ENCODE data around the gene SH3BP1. TPM values are rescaled to one million over a fixed set of nuclear protein-coding genes. Genes with fewer than 3 reads are reported as not detected.

Gene SH3BP1
- polyA plus RNA-seq, 1 donor from 2014 or later: 0.63 TPM

DNA sequence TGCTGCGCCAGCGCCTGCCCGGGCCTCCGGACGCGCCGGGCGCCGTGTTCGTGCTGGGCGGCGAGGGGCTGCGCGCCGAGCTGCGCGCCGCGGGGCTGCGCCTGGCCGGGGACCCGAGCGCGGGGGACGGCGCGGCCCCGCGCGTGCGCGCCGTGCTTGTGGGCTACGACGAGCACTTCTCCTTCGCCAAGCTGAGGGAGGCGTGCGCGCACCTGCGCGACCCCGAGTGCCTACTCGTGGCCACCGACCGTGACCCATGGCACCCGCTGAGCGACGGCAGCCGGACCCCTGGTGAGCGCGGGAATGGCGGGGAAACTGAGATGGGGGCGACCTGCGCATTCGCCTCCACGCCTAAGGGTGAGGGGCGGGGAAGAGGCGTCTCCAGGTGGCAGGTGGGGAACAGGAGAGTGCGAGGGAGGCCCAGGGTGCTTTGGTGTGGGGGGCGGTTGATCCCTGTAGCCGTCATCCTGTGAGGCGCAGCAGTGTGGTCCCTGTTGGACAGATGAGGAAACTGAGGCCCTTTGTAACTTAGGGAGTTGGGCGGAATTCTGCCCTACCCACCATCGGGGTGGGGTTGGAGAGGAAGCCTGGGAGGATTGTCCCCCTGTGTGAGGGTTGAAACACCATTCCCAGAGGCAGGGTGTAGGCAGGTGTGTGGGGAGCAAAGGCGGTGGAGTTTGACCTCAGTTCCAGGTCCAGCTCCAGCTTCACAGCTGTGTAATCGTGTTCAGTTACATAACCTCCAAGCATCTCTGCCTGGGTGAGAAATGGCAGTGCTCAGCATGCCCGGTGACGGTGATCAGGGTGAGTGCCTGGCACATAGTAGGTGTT lies 19.8 kb downstream of the SH3BP1 start:
- TF ChIP-seq MXI1 (conservative IDR thresholded peaks at IDR 0.05; ENCODE audit: poor library complexity, severe bottlenecking): no peak
- TF ChIP-seq POLR2AphosphoS5 (IDR thresholded peaks at IDR 0.05): peak; percentile 32
- no peak for TF ChIP-seq EZH2 (IDR thresholded peaks at IDR 0.05; ENCODE audit: borderline replicate concordance, insufficient read depth, low read length, poor library complexity, severe bottlenecking)
- no peak for TF ChIP-seq SMC3 (conservative IDR thresholded peaks at IDR 0.05; ENCODE audit: poor library complexity)
- TF ChIP-seq, protein P1, sequence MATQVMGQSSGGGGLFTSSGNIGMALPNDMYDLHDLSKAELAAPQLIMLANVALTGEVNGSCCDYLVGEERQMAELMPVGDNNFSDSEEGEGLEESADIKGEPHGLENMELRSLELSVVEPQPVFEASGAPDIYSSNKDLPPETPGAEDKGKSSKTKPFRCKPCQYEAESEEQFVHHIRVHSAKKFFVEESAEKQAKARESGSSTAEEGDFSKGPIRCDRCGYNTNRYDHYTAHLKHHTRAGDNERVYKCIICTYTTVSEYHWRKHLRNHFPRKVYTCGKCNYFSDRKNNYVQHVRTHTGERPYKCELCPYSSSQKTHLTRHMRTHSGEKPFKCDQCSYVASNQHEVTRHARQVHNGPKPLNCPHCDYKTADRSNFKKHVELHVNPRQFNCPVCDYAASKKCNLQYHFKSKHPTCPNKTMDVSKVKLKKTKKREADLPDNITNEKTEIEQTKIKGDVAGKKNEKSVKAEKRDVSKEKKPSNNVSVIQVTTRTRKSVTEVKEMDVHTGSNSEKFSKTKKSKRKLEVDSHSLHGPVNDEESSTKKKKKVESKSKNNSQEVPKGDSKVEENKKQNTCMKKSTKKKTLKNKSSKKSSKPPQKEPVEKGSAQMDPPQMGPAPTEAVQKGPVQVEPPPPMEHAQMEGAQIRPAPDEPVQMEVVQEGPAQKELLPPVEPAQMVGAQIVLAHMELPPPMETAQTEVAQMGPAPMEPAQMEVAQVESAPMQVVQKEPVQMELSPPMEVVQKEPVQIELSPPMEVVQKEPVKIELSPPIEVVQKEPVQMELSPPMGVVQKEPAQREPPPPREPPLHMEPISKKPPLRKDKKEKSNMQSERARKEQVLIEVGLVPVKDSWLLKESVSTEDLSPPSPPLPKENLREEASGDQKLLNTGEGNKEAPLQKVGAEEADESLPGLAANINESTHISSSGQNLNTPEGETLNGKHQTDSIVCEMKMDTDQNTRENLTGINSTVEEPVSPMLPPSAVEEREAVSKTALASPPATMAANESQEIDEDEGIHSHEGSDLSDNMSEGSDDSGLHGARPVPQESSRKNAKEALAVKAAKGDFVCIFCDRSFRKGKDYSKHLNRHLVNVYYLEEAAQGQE (IDR thresholded peaks at IDR 0.05; ENCODE audit: borderline replicate concordance): no peak
- no peak for TF ChIP-seq RAD21 (conservative IDR thresholded peaks at IDR 0.05)
- H3K27ac ChIP-seq (ENCODE audit: low read length): peak overlapping the region; percentile 28

DNA sequence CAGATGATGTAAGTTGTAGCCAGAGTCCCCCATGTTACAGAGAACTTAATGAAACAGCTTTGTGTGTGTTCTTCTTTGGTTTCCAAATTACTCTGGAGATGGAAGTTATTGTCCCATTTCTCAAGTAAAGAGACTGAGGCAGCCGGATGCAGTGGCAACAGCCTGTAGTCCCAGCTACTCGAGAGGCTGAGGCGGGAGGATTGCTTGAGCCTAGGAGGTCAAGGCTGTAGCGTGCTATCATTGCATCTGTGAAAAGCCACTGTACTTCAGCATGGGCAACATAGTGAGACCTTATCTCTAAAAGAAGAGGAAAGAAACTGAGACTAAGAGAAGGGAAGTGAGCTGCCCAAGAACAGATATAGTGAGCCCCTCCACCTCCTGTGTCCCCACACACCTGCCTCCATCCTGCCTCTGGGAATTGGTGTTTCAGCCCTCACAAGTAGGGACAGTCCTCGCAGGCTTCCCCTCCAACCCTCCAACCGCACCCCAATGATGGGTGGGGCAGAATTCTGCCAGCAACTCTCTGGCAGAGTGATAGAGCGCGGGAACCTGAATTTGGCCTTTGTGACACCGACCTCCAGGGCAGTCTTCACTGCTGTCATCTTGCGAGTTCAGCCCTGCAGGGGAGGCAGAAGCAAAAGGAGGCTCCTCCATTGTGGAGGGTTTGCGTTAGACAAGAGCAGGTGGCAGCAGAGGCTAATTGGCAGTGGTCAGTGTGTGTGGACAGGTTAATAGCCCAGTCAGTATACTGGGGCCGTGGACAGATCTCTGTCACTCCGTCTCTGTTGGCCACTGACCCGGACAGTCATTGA lies 20.6 kb downstream of the SH3BP1 start:
- peak overlapping the region; percentile 94 for H3K27ac ChIP-seq (ENCODE audit: low read length)
- H3K36me3 ChIP-seq (ENCODE audit: insufficient read depth, low read length): no peaks in the 10 kb centered on the region
- peak overlapping the region; percentile 85 for H3K4me2 ChIP-seq (ENCODE audit: low read length)
- H3K4me3 ChIP-seq (ENCODE audit: low read length): peak overlapping the region; percentile 93
- no peaks in the 10 kb centered on the region for H4K20me1 ChIP-seq (ENCODE audit: insufficient read depth)
- TF ChIP-seq, protein P2, sequence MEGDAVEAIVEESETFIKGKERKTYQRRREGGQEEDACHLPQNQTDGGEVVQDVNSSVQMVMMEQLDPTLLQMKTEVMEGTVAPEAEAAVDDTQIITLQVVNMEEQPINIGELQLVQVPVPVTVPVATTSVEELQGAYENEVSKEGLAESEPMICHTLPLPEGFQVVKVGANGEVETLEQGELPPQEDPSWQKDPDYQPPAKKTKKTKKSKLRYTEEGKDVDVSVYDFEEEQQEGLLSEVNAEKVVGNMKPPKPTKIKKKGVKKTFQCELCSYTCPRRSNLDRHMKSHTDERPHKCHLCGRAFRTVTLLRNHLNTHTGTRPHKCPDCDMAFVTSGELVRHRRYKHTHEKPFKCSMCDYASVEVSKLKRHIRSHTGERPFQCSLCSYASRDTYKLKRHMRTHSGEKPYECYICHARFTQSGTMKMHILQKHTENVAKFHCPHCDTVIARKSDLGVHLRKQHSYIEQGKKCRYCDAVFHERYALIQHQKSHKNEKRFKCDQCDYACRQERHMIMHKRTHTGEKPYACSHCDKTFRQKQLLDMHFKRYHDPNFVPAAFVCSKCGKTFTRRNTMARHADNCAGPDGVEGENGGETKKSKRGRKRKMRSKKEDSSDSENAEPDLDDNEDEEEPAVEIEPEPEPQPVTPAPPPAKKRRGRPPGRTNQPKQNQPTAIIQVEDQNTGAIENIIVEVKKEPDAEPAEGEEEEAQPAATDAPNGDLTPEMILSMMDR (IDR thresholded peaks at IDR 0.05; ENCODE audit: poor library complexity, severe bottlenecking): no peak
- TF ChIP-seq MXI1 (conservative IDR thresholded peaks at IDR 0.05; ENCODE audit: poor library complexity, severe bottlenecking) (no peak), RAD21 (conservative IDR thresholded peaks at IDR 0.05) (no peak), EP300 (conservative IDR thresholded peaks at IDR 0.05; ENCODE audit: poor library complexity, severe bottlenecking) (no peak), SMC3 (conservative IDR thresholded peaks at IDR 0.05; ENCODE audit: poor library complexity) (no peak), EZH2 (IDR thresholded peaks at IDR 0.05; ENCODE audit: borderline replicate concordance, insufficient read depth, low read length, poor library complexity, severe bottlenecking) (no peak), POLR2AphosphoS5 (IDR thresholded peaks at IDR 0.05) (no peak), TAF1 (IDR thresholded peaks at IDR 0.05; ENCODE audit: low read depth) (no peak)
- TF ChIP-seq, protein P1 (IDR thresholded peaks at IDR 0.05; ENCODE audit: borderline replicate concordance): no peak
- H2AFZ ChIP-seq (ENCODE audit: low read depth, low read length): no peak overlapping the region
- no peaks in the 10 kb centered on the region for H3K27me3 ChIP-seq (ENCODE audit: insufficient read depth, low read depth, low read length)
- H3K9me2 ChIP-seq (ENCODE audit: insufficient read depth, low read length): no peaks in the 10 kb centered on the region
- H3F3A ChIP-seq (ENCODE audit: insufficient read depth, low read length, poor library complexity, severe bottlenecking): peaks cover 3% of the 10 kb centered on the region
- no peaks in the 10 kb centered on the region for H3K9me3 ChIP-seq (ENCODE audit: low read length)
- peaks cover 23% of the 10 kb centered on the region for H3K79me2 ChIP-seq (replicated peaks; ENCODE audit: insufficient read depth, low read length)
- H3K9ac ChIP-seq (ENCODE audit: low read length): peak overlapping the region; percentile 75

More for the DNA sequence above, 19.8 kb downstream of the SH3BP1 start:
- Histone ChIP-seq H3F3A (ENCODE audit: insufficient read depth, low read length, poor library complexity, severe bottlenecking) (peaks cover 3% of the 10 kb centered on the region), H3K36me3 (ENCODE audit: insufficient read depth, low read length) (no peaks in the 10 kb centered on the region), H3K4me3 (ENCODE audit: low read length) (peak overlapping the region; percentile 93), H3K27me3 (ENCODE audit: insufficient read depth, low read depth, low read length) (no peaks in the 10 kb centered on the region), H3K9me3 (ENCODE audit: low read length) (no peaks in the 10 kb centered on the region), H3K79me2 (replicated peaks; ENCODE audit: insufficient read depth, low read length) (peaks cover 20% of the 10 kb centered on the region), H3K4me2 (ENCODE audit: low read length) (peak overlapping the region; percentile 85), H3K9ac (ENCODE audit: low read length) (peak overlapping the region; percentile 75), H4K20me1 (ENCODE audit: insufficient read depth) (no peaks in the 10 kb centered on the region), H2AFZ (ENCODE audit: low read depth, low read length) (no peak overlapping the region), H3K9me2 (ENCODE audit: insufficient read depth, low read length) (no peaks in the 10 kb centered on the region)

Data from neural cell (in vitro differentiated cells).